NCI-H2107 treated with DMSO at 0.1 percent for 48 hours (cell line): ENCODE results near the gene ATP12A.
A peak's percentile ranks its signal among the peaks of the same experiment; 100 is the strongest.

Experiments
- DNase-seq: peaks from one replicate; lab custom pipeline; 2025; ENCODE audit not compliant: unreplicated experiment; lab: John Stamatoyannopoulos, UW

Gene ATP12A

DNA sequence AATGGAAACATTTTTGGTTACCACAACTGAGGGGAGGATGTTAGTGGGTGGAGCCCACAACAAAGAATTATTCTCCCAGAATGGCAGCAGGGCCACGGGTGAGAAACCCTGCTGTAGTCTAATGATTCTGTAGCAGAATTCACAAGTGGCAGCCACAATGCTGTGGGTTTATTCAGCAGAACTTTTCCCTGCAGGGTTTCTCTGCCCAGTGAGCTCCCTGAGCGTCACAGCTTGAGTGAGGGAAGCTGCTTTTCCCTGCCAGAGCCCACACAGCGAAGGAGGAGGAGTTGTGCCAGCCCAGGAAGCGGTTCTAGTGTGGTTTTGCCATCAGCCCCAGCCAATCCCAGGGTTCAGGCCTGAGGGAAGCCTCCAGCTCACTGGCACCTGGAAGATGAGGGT, 4.4 kb downstream of the ATP12A start:
- DNase-seq = peak; percentile 63

DNA sequence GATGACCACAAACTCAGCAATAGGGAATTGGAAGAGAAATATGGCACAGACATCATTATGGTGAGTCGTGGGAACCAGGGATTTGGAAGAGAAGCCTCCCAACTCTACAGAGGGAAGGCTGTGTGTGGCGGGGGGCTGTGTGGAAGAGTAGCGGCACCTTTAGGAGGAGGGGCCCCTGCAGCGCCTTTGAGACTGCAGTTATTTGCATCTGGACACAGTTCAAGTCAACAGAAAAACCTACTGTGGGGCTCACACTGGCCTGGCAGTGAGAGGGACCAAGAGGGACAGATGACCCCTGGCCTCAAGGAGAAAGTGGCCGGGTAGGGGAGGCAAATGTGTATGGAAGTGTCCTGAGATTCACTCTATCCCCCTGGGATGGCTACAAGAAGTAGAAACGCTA, 5.1 kb downstream of the ATP12A start:
- no peak for DNase-seq

DNA sequence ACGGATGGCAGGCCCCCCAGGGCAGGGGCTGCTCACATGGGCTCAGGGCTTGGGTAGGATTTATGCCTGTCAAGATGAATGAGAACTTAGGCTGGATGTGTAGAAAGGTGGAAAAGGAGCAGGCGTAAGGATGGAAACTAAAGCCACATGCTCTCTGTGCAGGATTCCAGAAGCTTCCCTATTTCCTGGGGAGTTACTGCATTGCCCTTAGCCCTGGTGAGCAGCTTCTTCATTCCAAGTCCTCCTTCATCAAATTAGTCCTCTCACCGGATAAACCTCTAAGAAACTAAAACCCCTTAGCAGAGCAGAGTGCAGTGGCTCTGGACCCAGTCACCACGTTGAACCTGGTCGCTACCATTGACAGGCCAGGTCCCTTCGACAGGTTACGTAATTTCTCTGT, 7.4 kb downstream of the ATP12A start:
- no peak for DNase-seq

DNA sequence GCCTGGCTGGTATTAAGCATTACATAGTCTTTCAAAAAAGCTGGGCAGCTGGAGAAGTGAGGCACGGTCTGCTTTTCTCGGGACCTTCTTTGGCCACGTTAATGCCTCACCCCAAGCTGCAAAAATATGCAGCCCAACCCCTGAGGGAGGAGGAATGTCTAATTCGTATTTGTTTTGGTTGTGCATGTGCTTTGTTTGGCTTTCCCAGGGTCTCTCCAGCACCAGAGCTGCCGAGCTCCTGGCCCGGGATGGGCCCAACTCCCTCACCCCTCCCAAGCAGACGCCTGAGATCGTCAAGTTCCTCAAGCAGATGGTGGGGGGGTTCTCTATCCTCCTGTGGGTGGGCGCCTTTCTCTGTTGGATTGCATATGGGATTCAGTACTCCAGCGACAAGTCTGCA, 7.9 kb downstream of the ATP12A start:
- DNase-seq = no peak

DNA sequence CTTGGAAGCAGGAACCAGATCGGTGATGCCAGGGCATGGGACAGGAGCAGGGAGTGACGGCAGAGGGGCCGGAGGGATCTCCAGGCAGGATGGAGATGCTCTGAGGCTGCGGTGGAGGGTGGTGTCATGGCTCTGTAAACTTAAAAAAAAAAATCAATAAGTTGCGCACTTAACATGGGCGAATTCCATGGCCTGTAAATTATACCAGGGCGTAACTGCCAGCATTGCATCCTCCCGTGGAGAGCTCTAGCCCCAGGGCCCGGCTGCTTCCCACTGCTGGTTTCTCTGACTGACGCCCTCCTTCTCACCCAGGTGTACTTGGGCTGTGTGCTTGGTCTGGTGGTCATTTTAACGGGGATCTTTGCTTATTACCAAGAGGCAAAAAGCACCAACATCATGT, 8.7 kb downstream of the ATP12A start:
- DNase-seq = peak; percentile 40

DNA sequence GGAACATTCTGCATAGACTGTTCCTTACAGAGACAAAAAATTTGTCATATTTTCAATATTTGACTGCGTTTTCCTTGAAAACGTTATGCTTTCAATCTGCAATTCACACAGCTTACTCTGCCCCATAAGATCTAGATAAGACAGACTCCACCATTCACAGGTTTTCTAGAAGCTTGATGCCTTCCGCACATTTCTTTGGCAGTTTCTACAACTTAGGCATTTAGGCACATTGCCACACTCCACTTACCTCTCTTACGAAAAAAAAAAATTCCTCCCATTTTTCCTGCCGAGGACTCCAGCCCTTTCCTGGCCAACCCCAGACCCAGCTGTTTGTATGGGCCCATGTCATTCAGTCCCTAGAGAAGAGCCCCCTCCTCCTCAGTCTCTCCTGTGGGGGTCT, 11.2 kb downstream of the ATP12A start:
- no peak for DNase-seq

DNA sequence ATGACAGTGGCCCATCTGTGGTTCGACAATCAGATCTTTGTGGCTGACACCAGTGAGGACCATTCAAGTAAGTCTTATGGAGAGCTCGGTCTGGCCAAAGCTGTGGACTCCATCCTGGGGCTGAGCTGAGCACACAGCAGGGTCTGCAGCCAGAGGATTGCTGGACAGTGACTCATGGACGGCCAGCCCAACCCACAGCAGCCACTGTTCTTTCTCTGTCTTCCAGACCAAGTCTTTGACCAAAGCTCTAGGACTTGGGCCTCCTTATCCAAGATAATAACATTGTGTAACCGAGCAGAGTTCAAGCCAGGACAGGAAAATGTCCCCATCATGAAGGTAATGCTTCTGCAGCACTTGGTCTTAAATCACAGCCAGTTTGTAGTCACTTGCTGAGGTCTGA, 12.4 kb downstream of the ATP12A start:
- no peak for DNase-seq

DNA sequence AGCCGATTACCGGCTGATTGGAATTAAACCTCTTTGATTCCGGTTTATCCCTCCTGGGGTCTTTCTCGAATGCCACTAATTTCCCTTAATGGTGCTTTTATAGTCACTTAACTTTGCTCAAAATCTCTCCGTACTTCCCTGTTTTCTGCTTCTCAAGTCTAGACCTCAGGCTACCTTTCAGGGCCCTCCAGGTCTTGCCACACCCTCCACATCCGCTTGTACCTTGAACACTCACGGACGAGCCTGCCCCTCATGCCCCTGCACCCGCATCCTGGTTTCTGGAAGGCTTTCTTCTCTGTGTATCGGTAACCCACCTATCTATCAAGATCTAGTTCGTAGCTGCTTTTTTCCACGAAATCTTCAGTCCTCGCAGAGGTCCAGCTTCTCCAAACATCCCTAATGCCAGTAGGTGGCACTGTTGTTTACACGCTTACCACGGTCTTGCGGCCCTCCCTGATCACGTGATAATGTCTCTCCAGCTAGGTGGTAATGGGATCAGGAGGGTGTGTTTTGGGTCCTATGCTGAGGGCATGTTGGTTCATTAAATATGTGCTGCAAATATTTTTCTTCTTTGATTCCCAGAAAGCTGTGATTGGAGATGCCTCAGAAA, 13.8 kb downstream of the ATP12A start:
- DNase-seq = peak; percentile 76

DNA sequence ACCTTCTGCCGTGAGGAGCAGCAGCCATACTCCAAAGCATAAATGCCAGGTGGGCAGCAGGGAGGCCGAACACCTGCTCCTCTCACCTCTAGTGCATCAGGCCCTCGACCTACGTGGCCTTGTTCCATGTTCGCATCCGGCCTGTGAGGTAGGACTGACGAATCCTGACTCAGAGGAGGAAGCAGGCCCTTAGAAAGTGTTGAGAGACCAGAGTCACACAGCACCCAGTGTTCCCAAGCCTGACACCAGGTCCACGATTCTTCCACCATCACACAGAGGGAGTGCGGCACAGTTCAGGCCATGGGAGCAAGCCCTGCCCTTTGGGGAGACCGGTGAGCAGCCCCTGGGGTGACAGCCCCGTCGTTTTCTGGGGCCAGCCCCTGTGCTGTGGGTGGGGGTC, 14.7 kb downstream of the ATP12A start:
- no peak for DNase-seq

DNA sequence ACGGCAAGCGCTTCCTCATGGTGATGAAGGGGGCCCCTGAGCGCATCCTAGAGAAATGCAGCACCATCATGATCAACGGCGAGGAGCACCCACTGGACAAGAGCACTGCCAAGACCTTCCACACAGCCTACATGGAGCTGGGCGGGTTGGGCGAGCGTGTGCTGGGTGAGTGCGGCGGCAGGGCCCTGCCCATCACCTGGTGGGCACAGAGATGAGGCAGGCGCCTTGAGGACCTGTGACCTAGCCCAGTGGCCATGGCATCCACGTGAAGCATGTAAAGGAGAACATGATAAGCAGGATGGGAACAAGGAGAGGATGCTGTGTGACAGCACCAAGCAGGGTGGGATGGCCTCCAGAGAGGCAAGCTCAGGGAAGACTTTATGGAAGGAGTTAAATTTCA, 18.5 kb downstream of the ATP12A start:
- DNase-seq = no peak

DNA sequence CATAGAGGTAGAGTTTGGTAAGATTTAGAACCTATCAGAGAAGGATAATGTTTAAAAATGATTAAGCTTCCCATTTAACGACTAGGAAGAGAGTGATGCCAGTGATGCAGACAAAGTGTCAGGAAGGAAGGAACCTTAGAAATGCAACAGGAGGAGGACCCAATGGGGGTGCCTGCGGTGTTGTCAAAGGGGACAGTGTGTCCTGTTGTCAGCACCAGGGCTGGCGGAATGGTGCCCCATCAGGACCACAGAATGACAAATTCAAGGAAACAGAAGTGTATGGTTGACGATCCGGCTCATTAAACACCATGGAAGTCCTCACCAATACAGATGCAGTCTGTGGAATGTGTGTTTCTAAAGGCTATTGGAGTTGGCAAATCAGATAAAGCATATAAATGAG, 19.3 kb downstream of the ATP12A start:
- DNase-seq = no peak

DNA sequence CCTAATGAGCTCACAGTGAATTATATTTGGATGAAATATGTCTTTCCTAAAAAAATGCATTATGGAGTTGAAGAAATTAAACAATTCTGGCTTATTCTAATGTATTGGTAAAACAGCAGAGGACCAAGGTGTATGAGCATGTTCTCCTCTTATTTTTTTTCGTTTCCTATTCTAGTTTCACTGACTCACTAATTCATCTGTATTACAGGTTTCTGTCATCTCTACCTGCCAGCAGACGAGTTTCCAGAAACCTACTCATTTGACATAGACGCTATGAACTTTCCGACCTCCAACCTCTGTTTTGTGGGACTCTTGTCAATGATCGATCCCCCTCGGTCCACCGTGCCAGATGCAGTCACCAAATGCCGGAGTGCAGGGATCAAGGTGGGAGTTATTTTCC, 20.3 kb downstream of the ATP12A start:
- no peak for DNase-seq

DNA sequence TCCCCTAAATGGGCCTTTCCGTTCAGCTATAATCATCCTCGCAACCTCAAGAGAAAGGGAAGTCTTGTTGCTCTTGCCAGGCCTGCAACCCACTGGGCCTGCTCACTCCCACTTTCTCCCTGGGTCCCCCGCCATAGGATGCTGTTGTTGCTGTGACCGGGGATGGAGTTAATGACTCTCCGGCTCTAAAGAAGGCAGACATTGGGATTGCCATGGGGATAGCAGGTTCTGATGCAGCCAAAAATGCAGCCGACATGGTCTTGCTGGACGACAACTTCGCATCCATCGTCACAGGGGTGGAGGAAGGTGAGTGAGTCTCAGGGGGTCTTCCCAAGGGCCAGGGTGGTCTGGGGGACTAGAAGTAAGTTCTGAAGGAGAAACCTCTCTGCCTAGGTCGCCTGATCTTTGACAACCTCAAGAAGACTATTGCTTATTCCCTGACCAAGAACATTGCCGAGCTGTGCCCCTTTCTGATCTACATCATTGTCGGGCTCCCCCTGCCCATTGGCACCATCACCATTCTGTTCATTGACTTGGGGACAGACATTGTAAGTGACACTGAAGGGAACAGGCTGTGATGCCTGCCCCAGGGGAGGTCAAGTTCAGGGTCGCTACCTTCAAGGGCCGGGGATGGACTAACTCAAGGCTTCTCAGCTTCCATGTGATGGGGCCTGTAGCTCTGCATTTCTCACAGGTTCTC, 26.8 kb downstream of the ATP12A start:
- DNase-seq = no peak

DNA sequence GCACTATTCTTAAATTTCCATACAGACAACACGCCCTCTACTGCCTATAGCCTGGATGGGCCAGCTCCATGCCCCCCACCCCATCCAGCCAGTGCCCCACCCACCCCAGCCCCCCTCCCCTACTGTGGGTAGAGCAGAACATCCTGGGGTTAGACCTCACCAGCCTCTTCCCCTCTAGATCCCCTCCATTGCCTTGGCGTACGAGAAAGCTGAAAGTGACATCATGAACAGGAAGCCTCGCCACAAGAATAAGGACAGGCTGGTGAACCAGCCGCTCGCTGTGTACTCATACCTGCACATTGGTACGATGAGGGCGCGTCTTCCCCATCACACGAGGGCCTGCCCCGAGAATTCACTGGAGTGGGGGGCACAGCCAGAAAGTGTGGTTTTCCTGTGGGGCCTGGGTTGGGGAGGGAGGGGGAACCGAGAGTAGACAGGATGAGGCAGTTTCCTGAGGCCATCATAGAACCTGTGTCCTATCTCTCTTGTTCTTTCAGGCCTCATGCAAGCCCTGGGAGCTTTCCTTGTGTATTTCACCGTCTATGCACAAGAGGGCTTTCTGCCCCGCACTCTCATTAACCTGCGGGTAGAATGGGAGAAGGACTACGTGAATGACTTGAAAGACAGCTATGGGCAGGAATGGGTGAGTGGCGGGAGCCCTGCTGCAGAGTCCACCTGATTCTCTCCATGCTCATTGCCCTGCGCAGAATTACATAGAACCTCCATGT, 29.1 kb downstream of the ATP12A start:
- DNase-seq = no peak

DNA sequence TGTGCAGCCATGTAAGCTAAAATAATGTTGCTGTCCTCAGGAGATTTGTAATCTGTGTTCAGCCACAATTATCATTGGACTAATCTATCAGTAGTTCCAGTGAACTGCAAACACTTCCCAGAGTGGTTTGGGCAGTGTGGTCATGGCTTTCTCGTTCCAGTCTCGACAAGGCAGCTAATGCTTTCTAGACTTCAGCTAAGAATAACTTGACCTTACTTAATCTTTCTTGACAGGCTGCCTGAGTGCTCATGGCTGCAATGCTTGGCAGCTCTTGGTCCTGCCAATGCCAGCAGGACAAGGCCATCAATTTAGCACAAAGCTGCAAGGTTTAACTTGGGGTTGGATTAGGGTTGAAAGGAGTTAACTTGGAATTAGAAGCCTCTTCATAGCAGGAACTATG, 32.8 kb downstream of the ATP12A start:
- no peak for DNase-seq

DNA sequence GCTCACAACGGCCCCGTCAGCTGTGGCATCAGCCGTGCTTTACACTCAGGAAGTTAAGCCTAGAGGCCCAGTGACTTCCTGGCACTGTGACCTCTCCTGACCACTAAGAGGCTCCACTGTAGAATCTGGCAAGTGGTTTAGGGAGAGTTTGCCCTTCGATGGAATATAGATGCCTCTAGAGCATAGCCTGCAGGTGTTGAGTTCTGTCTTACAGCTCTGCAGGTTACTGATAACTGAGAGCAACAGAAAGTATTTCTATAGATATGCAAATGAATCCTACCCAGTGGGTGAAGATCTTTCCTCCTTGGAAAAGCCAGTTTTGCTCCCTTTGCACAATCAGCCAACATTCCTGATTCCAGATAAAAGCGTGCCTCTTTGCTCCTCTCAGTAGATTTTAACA, 35.8 kb downstream of the ATP12A start:
- DNase-seq = no peak

DNA sequence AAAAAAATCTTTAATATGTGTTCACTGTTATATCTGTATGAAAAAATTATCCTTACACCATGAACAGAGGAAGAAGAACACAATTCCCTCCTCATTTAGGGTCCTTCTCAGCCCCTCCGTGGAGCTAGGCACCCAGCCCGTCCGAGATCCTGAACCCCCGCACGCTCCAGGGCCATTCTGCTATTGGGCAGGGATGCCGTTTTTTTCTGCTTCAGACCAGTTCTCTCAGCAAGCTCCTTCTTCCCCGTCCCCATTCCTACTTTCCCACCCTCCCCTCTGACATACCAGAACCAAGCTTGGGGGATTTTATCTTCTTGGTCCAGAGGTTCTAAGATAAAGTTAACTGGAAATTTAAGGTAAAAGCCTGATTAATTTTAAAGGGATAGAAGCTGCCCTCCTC, 36.2 kb downstream of the ATP12A start:
- no peak for DNase-seq

DNA sequence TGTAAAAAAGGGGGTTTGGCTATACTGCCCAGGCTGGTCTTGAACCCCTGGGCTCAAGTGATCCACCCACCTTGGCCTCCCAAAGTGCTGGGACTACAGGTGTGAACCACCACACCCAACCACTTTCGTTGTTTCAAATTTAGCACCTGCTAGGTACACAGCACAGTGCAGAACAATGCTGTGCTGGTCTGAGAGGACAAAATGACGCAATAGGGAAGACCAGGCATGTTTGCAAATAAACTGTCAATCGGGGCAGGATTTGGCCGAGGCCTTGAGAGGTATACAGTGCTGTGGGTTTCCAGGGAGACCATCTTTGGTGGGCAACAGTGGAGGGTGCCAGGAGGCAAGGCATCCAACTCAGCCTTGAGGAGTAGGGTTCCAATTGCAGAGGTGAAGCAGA, 37.0 kb downstream of the ATP12A start:
- no peak for DNase-seq

DNA sequence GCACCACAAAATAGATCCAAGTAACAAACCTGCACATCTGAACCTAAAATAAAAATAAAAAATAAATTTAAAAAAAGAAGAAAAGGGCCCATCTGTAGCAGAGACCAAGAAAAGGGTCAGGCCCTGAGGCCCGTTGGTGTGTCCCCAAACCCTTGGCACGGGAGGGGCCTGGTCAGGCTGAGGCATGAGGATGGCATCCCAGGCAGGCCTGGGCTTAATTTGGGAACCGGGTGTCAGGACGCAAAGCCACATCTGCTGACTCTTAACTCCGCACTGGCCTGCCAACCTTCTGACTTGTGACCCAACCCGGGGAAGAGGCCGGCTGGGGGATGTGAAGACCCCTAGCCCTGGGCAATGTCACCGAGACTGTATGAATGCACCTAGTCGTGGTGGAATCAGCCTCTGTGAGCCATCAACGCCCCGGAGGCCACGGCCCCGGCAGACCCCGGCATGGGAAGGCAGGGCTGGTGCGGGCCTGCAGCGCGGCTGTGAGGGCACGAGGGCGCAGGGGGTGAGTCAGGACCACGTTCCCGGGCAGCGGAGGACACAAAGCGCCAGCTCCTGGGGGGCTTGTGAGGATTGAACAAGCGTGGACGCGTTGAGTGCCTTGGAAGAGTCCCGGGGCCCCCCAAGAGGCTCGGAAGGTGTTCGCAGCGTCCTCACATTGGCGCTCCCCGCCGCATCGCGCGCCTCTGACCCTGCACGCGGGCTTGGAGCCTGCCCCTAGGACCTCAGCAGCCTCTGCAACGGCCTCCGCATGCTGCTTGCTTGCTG, 38.2 kb downstream of the ATP12A start:
- no peak for DNase-seq

DNA sequence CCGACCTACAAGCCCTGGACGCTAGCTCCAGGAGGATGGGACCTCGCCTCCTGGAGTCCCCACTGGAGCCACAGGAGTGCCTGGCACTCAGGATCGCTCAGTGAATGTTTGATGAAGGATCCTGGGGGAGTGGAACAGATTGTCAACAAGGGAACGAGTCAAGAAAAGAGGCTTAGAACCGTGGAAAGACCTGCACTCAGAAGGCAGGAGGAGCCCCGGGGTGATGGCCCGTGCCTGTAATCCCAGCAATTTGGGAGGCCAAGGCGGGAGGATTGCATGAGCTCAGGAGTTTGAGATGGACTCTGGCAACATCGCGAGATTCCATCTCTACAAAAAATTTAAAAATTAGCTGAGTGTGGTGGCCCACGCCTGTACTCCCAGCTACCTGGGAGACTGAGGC, 38.9 kb downstream of the ATP12A start:
- no peak for DNase-seq

DNA sequence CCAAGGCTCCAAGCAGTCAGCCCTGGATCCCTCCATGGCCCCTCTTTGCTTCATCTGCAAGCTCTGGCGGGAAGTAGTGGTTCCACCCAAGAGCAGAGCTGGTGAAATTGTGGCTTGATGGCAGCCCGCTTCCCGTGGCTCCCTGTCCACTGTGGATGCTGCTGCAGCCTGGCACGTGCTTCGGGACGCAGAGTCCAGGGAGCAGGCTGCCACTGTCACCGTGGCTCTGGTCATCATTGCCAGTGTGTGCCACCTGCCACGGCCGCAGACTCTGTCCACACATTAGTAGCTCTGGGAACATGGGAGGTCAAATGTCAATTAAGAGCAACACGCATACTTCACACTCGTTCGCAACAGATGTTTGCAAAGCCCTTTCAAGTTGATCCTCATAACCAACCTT, 43.0 kb downstream of the ATP12A start:
- DNase-seq = no peak

DNA sequence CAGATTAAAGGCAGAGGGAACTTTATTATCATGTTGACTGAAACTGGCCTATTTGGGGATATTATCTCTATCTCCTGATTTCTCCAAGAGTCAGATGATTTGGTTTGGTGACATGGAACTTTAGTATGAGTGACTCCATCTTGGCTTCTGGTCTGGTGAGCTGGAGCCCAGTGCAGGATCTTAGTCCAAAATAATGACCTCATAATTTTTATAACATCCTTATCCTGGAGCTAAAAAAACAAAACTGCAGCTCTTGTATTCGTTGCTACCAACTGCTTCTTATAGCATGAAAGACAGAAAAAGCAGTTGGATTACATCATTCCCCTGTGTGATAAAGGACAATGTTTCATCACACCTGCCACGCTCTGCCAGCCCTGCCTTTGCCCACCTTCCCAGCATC, 44.5 kb downstream of the ATP12A start:
- no peak for DNase-seq
